GM19397 (cell line): Measurements from ENCODE around the gene SPRED2.

Experiments used
- ATAC-seq: cut with Tn5 transposase; IDR thresholded peaks from one replicate; pipeline ENCODE4 v1.9.1; 2021; ENCODE audit warnings: mild to moderate bottlenecking, moderate library complexity; ENCODE audit not compliant: unreplicated experiment

SPRED2 gene

DNA sequence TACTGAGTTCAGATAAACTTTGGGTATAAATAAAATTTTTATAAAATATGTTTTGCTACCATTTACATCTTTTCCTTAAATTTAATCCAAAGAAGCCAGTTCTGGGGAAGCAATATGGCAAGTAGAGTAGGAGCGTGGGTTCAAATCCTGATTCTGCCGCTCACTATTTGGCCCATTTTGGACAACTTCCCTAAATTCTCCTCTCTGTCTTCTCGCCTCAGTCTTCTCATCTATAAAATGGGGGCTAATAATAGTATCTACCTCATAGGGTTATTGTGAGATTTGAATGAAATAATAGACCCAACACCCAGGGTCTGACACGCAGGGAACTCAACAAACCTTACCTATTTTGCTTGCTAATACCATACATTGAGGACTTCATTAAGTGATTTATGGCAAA lies 145.0 kb downstream of the SPRED2 start:
- ATAC-seq: no peak

DNA sequence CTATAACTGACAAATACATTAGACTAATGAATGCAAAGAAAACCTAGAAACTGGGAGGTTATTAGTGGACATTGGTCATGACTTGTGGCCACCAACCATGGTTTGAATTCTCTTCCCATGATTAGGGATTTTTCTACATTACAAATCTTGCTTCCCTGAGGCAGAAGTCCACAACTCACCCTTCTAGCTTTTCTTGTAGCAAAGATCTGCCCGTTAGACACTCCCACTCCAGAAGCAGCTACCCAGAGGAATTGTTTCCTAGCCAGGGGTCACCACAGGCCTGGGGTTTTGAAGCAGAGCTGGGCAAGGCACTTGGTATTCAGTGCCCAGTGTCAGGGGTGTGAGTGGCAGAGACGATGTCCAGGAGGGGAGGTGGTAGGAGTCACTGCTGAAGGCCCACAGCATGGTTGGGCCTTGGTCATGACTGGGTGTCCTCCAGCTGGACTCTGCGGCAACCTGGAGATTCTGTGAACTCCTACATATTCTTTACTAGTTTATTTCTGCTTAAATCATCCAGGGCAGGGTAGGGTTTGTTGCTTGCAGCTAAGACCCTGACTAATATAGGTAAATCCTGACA lies 149.8 kb downstream of the SPRED2 start:
- ATAC-seq: no peak

DNA sequence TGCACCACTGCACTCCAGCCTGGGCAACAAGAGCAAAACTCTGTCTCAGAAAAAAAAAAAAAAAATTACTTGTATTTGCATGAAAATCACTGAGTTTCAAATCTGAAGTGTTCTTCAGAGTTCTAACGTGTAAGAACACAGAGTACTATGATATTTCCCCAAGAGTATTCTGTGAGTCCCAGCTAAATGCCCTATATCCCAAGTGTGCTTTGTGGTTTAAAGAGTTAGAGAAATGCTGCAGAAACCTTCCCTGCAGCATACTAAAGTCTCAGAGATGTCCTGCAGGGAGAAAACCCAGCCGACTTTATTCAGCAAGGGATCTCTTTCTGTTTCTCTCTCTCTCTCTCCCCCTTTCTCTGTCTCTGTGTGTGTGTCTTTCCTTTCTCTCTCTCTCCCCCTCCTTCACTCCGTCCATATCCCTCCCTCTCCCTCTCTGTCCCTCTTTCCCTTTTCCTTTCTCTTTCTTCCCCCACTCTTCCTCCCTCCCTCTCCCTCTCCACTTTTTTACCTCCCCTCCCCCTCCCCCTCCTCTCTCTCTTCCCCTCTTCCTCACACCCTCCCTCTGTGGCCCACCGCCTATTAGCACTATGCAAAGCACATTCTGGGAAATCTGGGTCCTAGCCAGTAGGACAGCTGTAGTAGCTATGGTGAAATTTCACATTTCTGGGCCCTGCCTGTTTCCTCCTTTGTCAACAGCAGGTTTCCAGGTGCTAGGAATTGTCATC lies 150.6 kb downstream of the SPRED2 start:
- no peak for ATAC-seq

DNA sequence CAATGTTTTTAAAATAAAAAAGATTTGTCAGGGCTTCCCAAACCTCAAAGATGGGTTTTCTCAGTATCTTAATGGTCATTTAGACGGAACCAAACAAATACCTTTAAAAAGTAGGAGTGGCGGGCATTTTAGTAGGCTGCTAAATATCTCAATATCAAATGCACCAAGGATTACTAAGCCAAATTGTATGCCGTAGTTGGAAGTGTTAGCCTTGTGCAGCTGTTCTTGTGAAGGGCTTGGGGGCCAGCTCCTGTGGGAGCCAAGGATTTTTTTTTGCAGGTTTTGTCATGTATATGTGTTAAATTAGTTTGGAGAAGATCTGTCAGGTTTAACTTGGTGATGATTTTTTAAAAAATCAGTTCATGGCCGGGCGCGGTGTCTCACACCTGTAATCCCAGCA lies 152.6 kb downstream of the SPRED2 start:
- no peak for ATAC-seq

DNA sequence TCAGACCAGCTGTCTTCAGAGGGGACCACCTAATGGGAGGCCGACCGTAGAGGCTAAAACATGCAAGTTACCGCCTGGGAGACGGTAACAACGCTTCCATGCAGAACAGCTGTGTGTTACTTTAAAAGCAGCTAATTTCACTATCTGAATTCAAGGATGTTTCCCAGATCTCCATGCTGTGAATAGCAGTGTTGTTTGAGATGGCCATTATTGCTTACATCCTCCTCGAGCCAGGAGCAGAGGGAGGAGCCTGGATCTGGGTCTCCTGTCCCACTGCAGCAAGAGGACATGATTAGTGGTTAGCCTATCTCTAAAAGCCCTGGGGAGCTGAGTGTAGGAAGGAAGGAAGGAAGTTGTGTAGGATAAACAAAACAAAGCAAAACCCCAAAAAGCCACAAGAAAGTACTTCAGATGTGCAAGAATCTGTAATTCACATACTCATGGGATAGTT lies 153.8 kb downstream of the SPRED2 start:
- ATAC-seq: no peak

DNA sequence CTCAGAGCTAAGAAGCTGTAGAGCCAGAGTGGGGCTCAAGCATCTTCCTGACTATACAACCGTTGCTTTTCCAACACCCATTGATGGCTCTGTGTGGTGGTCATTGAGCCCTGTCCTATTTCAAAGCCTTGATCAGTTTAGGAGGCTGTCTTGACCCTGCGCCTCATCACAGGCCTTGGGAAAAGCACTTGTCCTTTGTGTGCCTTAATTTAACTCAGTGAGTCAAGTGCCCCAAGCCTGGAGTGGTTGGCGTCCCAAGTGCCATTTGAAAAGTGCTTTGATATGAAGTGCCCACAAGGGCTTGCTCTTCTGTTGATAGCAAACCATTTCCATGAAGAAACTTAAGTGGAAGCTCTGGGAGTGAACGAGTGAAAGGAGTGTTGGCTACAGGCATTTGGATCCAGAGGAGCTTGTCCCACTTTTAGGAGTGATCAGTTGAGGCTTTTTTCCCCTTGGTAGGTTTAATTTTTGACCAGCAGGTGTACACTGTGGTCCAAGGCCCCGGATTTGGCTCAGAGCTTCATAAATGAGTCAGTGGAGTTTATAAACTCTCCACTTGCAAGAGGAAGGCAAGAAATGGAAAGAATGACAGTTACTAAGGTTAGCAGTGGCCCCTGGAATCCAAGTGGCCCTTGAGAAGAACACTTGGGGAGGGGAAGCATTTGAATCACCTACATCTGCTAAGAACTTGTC lies 154.5 kb downstream of the SPRED2 start:
- no peak for ATAC-seq

DNA sequence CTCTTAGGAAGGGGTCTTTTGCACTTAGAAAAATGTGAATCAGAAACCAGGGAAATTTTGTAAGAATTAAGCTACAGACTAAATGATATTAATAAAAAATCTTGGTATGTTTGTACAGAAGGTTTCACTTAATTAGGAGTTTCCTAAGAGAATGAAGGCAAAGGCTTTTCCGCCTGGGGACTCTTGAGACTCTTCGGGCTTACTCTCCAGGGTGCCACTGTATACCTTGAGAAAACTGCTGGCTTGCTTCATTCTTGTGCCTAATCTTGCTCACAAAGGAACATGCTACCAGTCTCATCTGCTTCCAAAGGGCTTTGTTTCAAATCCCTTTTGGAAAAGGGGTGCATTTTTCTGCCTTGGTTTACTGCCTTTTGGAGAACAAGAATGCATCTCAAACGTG lies 155.3 kb downstream of the SPRED2 start:
- ATAC-seq: no peak

DNA sequence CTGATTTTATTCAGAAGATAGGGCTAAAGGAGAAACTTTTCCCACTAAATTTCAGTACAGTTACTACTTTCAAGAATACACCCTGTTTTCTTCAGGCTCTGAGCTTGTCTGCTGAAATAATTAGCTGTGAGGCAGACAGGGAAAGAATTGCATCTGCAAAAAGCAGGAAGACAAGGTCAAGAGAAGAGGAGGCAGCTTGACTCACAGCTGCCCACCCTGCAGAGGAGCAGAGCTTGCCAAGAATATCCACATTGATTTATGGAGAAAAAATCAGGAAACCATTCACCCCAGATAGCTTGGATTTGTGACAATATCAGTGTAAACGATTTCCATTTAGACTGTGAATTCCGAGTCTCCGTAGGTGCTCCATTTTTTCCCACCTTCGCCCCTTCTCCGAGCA lies 155.8 kb downstream of the SPRED2 start:
- ATAC-seq: no peak

DNA sequence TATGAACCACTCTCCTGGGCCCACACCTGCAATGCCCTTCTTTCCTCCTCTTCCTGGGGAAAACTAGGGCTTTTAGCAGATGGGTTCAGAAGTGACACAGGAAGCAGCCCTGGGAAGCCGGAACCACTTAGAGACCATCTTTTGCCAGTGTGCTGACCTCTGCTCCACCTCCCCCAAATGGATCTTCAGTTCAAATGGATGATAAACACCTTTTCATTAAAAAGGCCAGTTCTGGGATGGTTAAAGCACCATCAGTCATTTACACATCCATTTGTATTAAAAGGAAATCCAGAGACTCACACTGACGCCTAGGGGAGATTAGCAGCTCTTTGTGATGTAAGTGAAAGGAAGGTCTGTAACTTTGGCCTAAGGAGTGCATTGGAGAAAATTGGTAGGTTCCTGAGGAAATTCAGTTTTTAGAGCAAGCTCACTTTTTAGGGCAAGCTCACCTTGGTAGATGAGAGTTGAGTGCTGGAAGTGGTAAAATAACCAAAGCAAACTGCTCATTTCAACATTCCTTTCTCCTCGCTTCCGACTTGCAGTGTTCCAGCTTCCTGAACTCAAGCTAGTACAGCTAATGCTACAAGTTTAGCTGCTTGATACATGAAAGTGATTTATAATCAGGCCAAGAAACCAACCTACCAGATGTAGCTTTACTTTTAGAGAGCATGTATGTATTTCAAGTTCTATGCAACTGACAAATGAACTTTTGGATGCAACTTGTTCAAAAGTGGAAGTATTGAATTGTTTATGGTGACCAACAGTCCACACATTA lies 157.1 kb downstream of the SPRED2 start:
- no peak for ATAC-seq

DNA sequence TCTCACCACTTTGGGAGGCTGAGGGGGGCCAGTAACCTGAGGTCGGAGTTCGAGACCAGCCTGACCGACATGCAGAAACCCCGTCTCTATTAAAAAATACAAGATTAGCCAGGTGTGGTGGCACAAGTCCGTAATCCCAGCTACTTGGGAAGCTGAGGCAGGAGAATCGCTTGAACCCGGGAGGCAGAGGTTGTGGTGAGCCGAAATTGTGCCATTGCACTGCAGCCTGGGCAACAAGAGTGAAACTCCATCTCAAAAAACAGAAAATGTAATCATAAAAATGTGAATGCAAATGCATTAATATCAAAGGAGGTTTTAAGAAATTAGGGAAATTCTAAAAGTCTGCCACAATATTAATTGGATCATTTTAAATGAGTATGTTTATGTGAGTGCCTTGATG lies 159.1 kb downstream of the SPRED2 start:
- no peak for ATAC-seq

DNA sequence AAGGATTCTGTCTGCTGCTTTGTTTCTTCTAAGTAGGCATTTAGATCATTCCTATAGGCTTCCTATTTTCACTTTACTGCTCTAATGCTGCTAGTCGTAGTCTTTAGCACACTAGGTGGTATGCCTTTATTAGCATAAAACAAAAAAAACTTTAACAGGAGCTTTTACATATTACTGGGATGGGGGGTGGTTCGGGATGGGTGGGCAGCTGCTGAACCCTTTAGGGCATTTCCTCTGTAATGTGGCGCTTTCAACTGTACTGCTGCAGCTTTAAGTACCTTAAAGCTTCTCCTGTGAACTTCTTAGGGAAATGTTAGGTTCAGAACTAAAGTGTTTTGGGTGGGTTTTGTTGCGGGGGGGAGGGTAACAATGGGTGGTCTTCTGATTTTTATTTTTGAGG lies 163.4 kb downstream of the SPRED2 start:
- ATAC-seq: no peak

DNA sequence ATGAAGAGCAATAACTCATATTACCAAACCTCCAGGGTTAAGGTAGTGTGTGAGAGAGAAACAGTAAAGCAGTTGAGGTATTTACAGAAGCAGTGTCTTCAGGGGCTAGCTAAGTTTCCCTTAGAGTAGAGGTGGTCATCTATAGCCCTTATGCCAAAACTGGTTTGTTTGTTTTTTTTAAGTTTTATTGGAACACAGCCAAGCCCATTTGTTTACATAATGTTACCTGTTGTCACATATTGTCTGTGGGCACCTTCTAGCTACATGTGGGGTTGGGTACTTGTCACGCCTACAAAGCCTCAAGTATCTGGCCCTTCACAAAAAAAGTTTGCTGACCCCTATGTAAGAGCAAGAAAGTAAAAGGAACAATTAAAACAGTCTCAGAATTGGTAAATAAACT lies 165.4 kb downstream of the SPRED2 start:
- ATAC-seq: no peak

DNA sequence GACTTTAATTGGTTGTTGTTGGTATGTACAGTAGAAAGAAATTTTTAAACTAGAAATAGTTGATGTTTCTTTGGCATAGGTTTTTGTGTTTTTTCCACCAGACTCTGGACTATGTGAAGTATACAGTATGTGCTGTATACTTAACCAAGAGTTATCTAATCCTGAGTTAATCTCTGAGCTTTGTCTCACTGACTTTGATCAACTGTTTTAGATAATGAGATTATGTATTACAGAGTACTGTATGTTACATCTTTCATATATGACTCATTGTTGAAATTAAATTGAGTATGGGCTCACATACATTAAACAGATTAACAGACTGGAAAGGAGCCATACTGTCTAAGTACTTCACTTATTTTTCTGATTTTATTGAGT lies 166.7 kb downstream of the SPRED2 start:
- ATAC-seq: no peak

DNA sequence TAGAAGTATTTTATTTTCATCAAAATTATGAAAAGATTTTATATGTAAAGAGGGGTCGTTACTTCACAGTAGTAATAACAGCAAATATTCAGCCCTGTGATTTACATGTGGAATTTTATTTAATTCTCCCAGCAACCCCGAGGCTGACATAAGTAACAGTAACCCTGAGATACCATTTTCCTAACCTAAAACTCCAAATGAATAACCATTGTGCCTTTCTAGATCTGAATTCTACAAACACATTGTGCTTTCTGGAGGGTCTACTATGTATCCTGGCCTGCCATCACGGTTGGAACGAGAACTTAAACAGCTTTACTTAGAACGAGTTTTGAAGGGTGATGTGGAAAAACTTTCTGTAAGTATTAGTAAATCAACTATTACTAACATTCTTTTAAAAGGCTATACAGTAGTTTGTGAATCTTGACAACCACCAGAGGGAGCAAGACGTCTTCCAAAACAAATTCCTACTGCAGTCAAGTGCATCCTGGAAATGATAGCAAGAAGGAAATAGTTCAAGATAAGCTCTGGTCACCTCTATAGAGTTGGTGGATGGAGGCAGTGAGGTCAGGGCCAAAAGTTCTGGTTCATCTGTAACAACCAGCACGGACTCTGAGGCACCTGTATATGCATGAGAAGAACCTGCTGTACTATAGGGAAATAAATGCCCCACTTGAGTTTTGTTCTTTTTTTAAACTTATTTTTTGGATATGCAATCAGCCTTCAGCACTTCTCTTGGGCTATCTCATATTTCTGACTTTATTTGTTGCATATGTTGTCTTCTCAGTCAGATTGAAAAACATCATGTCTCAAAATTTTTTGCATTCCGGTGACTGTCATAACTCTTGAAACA lies 167.4 kb downstream of the SPRED2 start:
- ATAC-seq: no peak

DNA sequence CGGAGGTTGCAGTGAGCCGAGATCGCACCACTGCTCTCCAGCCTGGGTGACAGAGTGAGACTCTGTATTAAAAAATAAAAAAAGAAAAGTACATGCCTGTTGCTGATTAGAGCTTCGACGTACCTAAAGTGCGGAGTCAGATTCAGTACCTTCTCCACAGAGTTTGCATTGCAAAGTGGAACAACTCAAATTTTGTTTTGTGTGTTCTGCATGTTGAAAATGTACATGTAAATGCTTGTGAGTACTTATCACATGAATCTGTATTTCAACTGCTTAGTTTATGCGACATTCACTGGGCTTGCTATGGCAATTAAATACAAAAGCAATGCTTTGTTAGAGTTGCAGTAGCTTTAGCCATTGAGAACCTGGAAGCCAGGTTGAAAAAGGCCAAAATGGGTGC lies 168.4 kb downstream of the SPRED2 start:
- ATAC-seq: no peak

DNA sequence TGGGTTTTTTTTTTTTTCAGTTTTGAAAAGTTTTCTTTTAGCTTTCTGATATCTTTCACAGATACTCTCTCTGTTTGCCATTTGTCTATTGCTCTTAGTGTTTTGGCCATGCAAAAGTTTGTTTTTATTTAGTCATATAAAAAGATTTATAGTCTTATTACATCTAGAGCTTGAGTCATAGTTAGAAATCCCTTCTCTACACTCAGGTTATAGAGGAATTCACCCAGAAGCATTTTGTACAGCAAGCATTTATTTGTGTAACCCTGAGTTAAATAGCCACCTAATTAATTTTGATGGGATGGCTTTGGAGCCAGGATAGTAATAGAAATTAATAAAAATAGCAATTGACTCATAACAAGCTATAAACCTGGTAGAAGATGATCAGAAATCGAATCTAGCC lies 169.1 kb downstream of the SPRED2 start:
- ATAC-seq: no peak

DNA sequence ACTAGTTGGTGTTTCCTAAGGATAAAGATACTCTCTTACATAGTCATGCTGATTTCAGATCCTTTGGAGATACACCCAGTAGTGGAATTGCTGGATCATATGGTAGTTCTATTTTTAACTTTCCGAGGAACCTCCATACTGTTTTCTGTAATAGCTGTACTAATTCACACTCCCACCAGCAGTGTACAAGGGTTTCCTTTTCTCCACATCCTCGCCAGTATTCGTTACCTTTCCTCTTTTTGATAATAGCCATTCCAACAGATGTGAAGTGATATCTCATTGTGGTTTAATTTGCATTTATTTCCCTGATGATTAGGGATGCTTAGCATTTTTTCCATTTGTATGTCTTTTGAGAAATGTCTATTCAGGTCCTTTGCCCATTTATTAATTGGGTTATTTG lies 170.7 kb downstream of the SPRED2 start:
- ATAC-seq: no peak
